Vagina (tissue), 2 donors: ENCODE results near the gene CASQ2.

Source experiments
- CTCF ChIP-seq, 3 experiments: fragments of 450-650 bp in 2 of 3; fragments of 200-600 bp in 1 of 3; sonication (generic) in 1 of 3; IDR thresholded peaks; one replicate each; pipeline ENCODE4 v1.5.1; 2017 to 2019; ENCODE audit warnings: antibody characterized with exemption in 3 of 3, mild to moderate bottlenecking in 2 of 3, moderate library complexity in 2 of 3
- POLR2A ChIP-seq, 2 donors: fragments of 450-650 bp; IDR thresholded peaks; one replicate each; pipeline ENCODE4 v1.6.1; 2017; ENCODE audit warnings: antibody characterized with exemption in 2 of 2, mild to moderate bottlenecking in 2 of 2, moderate library complexity in 2 of 2
- POLR2AphosphoS5 ChIP-seq, 2 donors: sonication (generic); formaldehyde crosslinking; IDR thresholded peaks; one replicate each; pipeline ENCODE4 v1.9.0; 2017; ENCODE audit warnings: antibody characterized with exemption in 2 of 2, mild to moderate bottlenecking in 2 of 2, low read depth in 1 of 2; ENCODE audit not compliant: insufficient read depth in 1 of 2

DNA sequence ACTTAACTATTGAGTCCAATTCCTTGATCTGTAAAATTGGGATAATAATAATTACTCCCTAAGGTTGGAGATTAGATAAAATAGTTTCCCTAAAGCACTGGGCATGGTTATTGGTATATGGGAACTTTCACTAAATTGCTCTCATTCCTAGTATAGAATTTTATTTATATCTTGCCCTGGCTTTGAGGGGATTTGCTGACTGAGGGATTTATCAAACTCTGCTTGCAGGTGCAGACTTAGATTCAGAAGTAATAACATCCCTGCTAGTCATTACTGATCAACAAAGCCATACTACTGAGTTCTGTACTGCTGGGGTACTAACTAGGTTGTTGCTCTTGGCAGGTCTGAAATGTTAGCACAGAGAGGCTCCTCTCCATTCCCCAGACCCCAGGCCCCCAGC is 41.9 kb downstream of the CASQ2 start:
- TF ChIP-seq CTCF (IDR thresholded peaks at IDR 0.05) (no peak), POLR2AphosphoS5 (IDR thresholded peaks at IDR 0.05; ENCODE audit: insufficient read depth in 1 of 2, low read depth in 1 of 2) (no peak), POLR2A (IDR thresholded peaks at IDR 0.05) (no peak)
